SIG-M5 (cell line): ENCODE results near the gene CENPO.

ENCODE experiments used
- DNase-seq: peaks from one replicate; lab custom pipeline; 2025; lab: John Stamatoyannopoulos, UW

The CENPO gene, protein sequence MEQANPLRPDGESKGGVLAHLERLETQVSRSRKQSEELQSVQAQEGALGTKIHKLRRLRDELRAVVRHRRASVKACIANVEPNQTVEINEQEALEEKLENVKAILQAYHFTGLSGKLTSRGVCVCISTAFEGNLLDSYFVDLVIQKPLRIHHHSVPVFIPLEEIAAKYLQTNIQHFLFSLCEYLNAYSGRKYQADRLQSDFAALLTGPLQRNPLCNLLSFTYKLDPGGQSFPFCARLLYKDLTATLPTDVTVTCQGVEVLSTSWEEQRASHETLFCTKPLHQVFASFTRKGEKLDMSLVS

DNA sequence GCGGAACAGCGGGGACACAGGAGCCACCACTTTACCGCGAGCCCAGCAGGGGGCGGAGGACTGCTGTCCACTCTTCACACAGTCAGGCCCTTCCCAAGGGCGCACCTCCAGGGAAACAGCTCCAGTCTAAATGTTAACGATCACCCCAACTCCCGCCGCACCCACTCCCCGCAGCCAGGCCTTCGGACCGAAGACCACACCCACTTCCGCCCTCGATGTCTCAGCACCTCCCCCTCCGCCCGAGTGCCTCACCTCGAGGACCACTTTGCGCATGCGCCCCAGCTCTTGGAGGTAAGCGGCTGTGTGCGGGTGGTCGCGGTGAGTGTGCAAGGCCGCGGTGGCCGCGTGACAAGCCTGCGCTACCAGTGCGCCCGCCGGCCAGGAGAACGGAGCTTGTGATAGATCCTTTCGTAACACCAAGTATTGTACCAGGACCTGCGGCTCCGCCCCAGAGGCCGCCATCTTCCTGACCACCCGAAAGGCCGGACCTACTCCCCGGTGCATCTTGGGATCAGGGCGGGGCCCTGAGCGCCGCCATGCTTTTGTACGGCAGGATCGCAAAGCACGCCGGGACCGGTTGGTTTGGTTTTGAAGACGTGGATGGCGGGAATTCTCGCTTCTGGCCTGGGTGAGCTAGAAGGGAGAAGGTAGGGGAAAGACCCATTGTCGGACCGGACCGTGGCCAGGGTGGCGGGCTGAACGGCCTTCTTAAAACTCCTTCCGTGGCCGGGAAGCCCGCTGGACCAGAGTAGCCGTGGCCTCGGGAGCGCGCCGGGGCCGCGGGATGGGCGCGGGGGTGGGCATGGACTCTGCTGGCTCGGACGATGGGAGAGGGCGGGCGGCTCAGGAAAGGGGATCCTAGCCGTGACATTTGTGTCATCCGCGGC, at the start of gene CENPO, which contains the start of gene PTRHD1:
CENPO (plus strand) TSS at position 552 of the 887 bp plus-strand sequence. CDS start 495 bp downstream, outside the sequence.
PTRHD1 (minus strand) TSS at position 518 of the 887 bp plus-strand sequence; CDS start at position 504, 14 bp downstream.
- peak; percentile 84 for DNase-seq

DNA sequence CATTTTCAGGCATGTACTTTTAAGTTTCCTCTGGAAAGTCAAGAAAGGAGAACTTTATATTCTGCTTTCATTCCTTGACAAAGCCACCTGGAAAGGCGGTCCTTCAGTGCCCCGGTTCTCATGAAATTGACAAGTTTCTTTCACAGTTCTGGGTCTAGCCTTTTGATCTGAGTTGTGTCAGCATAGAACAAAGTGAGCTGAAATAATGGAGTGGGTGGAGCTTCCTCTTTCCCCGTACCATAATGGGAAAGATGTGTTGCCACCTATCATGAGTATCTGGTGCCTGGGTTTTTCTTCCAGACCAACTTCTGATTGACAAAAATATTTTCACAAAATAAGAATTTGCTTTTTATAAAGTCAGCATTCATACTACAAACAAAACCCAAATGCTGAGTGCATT, 49.3 kb upstream of the CENPO start:
- no peak for DNase-seq

DNA sequence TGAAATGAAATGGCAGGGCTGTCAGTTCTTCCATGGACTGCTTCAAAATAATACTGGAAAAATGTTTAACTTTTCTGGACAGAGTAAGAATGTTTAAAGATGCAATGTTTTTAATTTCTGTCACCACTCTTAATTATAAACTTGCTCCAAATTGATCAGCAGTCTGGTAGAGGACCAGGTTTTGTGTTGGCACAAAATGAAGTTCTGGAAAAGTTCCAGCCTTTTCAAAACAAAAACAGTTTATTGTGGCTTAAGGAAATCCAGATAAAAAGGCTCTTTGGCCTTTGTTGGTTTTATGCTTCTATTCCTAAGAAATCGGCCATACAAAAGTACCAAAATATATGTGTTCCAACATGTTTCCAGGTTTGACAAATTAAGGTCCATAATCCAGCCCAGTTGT, 48.9 kb upstream of the CENPO start:
- DNase-seq: no peak

DNA sequence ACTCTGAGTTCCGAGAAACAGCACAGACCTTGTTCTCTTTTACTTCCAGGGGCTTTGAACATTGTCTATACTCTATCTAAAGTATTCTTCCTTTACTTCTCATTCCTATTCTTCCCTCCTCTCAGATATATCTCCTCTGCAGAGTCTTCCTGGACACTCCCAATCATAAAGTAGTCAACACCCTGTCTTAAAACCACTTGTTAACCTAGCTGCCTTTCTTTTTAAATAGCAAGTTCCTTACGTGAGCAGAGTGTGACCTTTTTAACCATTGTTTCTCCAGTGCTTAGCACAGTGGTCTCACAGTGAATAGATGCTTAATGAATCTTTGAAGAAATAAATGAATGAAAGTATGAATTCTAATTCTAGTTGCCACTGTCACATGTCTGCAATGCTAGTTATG, 47.4 kb upstream of the CENPO start:
- no peak for DNase-seq

DNA sequence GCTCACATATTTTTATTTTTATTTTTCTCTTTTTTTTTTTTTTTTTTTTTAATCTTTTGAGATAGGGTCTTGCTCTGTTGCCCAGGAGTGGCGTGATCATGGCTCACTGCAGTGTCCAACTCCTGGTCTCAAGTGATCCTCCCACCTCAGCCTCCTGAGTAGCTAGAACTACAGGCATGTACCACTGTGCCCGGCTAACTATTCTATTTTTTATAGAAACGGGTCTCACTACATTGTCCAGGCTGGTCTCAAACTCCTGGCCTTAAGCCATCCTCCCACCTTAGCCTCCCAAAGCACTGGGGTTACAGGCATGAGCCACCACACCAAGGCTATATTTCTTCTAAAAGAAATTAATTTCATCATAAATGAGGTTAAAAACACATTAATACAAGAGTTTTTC, 45.9 kb upstream of the CENPO start:
- no peak for DNase-seq

DNA sequence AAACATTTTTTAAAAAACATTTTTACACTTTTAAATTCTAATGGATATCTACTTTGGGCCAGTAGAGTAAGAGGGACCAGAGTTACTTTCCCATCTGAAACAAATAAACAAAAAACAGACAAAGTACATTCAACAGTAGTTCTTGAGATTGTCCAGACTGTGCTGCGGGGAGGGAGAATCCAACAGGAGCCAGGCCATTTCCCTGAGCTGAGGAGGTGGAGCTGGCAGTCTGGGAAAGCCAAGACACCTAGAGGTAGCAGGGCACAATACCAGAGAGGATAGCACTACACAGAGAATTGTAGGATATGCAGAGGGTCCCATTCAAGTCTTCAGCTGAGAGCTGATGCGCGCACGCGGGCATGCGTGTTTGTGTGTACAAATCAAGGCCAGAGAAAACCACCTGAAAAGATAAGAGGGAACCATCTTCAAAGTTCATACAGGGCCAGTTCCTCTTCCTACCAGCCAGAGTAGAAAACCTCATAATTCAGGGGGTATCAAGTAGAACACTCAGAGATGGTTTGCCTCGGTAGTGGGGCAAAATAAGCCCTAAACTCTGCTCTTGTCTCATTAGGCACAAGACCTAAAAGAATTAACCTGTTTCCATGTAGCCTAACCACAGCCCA, 44.0 kb upstream of the CENPO start:
- DNase-seq: no peak

DNA sequence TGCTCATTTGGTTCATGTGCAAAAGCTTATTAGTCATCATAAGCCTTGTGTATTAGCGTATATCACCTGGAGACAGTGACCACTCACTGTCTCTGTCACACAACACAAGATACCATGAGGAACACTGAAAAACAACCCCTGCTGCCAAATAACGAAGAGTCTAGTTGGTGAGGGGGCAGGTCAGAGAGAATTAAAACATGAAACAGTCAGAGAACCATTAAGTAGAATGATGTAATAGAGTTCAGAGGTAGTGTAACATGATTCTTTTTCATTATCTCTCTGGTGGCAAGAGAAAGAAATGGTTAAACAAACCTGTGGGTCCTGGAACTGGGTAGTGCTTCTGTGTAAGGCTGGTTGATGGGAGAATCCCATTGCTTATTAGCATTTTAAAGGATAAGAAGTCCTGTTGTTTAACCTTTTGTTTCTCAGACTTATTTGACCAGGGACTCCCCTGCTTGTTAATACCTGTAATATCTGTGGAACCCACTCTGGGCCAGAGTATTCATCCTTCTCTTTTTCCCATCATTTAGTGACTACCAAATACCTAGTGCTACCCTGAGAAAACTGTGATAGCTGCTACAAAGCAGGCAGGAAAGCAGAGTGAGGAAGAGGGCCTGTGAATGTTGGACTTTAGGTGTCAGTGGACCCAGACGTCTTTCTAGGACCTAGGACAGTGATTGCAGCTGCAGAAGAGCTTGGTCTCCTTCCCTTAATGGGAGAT, 38.1 kb upstream of the CENPO start:
- DNase-seq: no peak

DNA sequence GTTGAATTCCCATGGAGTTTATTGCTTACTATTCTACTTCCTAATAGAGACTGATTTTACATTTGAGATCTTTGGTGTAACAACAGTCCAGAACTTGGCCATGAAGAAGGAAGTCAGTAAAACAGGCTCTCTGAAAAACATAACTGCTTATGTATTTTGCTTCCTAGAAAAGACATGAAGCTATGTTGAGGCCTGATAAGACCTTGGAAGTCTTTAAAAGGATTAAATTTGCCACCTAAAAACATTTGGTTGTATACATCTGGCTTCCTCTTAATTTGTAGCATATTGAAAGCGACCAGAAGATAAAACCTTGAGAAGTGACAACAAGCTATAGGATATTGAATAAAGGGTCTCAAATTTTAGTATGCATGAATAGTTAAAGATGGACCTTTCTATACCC, 36.4 kb upstream of the CENPO start:
- DNase-seq: no peak

DNA sequence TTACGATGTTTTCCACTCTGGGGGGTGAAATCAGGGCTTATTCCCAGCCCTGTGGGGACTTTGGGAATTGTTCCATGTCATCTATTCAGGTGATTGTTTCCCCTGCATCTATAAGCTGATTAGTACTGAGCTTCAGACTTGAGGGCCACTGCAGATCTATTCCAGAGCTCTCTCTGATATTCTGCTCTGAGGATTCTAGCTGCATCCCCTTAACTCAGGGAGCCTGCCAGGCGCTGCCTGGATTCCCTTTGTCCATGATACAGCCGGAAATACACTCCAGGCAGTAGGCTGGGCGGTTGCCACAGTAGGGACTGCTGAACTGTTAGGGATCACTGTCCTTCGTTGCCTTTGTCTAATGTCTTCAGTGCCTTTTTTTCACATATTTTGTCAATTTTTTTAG, 31.4 kb upstream of the CENPO start:
- DNase-seq: no peak

DNA sequence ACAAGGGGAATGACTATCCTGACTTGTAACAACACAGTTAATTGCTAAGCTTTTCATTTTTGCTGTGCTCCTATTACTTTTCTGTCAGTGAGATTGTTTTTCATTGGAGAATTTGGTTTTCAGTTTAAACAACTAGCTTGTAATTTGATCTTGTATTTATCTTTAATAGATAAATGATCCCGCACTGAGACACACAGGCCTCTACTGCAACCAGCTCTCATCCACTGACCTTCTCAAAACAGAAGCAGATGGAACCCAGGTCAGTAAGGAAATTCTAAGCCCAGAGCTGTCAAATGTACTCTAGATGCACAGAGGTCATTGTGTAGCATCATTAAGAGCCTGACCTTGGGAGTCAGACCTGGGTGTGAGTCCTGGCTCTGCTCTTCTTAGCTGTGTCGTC, 30.7 kb upstream of the CENPO start:
- DNase-seq: no peak

DNA sequence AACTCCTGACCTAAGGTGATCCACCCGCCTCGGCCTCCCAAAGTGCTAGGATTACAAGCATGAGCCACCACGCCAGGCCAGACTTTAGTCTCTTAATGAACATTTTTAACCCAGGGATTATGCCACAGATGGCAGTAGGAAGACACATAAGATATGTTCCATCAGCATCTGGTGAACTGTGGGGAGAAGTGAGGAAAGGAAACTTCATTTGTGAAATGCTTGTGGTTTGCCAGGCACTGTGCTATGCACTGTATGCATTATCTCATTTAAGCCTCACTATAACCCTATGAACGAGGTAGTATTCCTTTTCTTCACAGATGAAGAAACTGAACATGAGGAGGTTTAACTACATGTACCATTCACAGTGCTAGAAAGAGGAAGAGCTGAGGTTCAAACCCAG, 29.4 kb upstream of the CENPO start:
- DNase-seq: no peak

DNA sequence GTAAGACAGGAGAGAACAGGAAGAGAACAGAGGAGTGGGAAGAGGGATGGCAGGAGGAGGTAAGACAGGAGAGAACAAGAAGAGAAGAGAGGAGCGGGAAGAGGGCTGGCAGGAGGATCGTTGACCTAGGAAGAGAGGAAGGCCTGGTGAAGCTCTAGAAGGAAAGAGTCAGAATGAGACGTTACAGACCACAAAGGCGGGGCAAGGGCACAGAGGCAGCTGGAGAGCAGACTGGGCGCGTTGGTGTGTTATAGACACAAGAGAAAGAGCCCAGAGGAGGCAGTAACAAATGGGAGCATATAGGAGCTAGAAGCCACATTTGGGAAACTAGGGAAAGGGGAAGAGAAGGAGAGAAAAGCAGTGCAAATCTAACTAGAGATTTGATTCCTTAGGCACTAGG, 26.6 kb upstream of the CENPO start:
- DNase-seq: no peak

DNA sequence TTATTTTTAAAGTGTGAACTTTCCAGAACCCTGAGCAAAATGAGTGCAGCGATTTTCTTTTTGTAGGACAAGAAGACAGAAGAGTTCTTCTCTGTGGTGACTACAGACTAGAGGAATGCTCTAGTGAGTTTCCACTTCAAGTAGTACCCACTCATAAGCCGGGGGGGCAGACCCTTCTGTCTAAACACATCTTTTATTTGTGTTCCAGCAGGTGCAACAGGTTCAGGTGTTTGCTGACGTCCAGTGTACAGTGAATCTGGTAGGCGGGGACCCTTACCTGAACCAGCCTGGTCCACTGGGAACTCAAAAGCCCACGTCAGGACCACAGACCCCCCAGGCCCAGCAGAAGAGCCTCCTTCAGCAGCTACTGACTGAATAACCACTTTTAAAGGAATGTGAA, 25.2 kb upstream of the CENPO start:
- DNase-seq: no peak

DNA sequence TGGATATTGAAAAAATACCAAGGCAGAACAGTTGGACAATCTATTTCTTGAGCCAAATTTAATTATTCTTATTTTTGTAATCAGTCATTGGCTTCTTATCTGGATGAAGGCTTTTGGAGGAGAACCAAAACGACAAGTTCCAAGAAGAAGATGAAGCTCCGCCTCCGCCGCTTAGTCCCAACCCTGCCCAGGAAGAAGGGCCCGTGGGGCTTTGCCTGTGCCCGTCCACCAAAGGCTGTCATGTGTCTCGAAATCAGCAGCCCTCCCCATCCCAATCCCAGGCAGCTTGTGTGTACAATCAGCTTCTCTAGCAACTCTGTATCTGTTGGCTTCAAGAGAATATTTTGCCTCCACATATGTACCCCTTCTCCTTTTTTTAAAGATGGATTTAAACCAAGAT, 24.6 kb upstream of the CENPO start:
- no peak for DNase-seq

DNA sequence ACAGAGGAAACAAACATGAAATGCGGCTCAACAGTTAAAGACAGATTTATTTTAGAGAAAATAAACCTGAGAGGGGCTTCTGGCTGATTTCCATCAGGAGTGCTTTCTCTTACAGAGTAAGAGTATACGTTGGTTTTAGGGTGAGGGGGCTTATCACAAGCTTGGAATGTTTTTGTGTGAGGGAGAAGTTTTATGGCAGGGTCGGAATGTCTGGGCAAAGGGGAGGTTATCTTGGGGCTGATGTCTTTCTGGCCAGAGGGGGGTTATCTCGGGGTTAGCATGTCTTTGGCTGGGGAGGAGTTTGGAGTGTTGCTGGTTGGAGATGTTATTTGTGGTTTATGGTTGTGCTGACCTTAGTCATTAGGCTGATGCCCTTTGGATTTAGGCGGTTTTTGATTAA, 22.2 kb upstream of the CENPO start:
- DNase-seq: no peak

DNA sequence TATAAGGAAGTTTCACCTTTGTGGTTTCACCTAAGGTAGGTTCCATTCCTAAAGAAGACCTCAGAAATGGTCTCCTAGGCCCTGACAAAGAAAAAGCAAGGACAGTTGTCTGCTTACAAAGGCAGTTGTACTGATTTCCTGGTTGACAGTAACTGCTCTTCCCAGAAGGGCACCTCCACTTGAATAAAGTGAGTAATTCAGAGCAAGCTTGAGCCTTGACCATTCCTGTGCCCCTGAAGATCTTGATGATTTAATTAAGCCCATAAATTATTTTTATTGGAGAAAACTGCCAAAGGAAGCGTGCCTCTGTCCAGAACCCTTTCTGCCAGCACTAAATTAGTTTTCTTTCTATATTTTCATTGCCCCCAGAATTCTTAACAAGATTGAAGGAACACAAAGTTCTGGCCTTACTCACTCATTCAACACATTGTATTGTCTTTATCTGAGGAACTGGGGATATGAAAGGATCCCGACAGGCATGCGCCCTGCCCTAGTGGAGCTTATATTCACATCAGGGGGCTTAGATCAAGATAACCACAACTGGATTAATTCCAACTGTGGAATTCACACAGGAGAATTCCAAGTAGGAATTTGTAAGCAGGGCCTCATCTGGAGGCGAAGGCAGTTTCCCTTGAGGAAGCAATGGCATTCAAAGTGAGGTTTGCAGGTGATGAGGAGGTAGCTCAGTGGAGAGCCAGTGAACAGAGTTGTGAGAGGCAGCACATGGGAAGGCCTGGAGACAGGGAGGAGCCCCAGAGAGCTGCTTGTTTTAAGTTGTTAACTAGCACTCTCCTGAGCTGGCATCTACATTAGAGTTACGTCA, 21.2 kb upstream of the CENPO start:
- no peak for DNase-seq

DNA sequence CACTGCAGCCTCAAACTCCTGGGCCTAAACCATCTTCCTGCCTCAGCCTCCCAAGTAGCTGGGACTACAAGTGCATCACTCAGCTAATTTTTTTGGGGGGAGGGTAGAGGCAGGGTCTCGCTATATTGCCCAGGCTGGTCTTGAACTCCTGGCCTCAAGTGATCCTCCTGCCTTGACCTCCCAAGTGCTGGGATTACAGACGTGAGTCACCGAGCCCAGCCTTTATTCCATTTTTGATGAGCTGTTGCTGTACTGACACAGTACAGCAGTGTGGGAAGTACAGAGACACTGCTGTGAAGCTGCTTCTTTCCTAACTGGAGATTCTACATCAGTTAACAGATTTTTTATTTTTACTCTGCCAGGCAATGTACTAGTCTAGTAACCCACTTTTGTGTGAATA, 18.9 kb upstream of the CENPO start:
- no peak for DNase-seq

DNA sequence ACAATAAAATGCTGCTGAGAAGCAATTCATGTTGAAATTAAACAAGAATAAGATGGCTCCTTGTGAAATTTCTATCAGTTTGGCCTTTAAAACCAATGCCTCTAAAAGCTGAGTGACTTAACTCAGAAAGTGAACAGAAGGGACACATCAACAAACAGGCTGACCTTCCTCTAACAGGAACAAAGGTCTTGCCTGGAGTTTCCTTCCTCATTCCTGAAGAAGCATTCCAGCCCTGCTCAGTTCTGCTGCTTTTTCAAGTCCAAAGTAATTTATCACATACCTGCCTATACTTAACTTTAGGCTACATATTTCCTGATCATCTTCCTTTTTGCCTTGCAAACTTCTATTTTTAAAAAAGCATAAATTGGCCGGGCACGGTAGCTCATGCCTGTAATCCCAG, 14.1 kb upstream of the CENPO start:
- no peak for DNase-seq

DNA sequence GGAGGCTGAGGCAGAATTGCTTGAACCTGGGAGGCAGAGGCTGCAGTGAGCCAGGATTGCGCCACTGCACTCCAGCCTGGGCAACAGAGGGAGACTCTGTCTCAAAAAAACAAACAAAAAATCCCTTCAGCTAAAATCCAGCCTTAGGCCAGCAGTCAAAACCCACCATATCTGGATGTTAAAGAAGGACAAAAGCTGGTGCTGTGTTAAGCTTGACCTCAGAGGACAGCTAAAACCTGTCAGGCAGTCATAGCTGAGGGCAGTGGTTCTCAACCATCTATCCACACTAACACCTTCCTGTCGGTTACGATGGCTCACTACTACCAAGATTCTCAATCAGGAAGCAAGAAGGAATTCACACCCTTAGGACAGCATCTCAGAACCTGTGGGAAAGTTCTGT, 9.6 kb upstream of the CENPO start:
- no peak for DNase-seq

DNA sequence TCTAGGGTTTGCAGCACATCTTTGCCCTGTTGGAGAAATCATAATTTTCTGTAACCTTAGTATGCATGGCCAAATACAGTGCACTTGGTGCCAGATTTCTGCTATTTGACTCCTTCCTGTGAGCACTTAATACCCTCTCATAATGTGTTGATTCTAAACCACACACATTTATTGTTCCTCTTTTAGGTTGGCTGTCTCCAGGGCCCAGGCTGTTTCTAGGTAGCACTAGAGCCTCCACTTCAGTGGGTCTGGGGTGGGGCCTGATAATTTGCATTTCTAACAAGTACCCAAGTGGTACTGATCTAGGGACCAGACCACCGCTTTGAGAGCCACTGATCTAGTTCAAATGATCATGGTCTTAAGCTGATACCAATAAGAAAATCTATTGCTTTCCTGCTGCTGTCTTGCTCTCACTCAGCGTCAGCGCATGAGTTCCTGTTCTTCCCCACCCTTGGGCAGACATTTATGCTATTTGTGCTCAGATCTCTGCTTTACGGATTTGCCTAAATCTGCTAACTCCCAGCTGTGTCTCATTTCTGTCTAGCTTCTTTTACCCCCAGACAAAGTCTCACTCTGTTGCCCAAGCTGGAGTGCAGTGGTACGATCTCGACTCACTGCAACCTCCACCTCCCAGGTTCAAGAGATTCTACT, 7.4 kb upstream of the CENPO start:
- peak; percentile 18 for DNase-seq

DNA sequence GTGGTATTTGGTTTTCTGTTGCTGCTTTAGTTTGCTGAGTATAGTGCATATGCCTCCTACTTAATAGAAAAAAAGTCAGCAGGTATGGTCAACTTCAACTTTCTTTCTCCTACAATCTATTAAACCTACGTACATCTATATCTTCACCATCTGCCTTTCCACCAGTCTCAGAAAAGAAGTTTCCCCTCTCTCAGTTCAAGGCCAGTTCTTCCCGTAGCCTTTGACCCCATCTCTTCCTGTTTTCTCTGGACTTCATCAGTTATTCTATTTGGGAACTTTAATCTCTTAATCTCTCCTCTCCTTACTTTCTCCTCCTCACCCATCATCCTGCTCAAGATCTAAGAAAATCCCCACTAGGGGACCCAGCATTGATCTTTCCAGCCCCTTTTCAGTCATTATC, 5.7 kb upstream of the CENPO start:
- no peak for DNase-seq
